H1 (cell line): Measurements from ENCODE around the gene MRM2. TPM values are rescaled to one million over a fixed set of nuclear protein-coding genes. Genes with fewer than 3 reads are reported as not detected.

ENCODE experiments used
- ATF3 ChIP-seq: IDR thresholded peaks from 2 replicates; pipeline ENCODE4 v1.6.1; 2011; ENCODE audit warnings: low read depth, mild to moderate bottlenecking, low read length; ENCODE audit not compliant: insufficient read depth
- CBX8 ChIP-seq: fragments of 300-800, 300-1000 bp; sonication (generic); IDR thresholded peaks from 2 replicates; pipeline ENCODE4 v1.7.1; 2016; ENCODE audit warnings: low read depth, low read length, borderline replicate concordance
- CEBPB ChIP-seq: IDR thresholded peaks from 2 replicates; pipeline ENCODE4 v1.6.1; 2012; ENCODE audit warnings: low read depth, low read length
- CREB1 ChIP-seq: IDR thresholded peaks from 2 replicates; pipeline ENCODE4 v1.6.1; 2012; ENCODE audit warnings: inconsistent platforms
- CTBP2 ChIP-seq: IDR thresholded peaks from 2 replicates; pipeline ENCODE4 v1.7.0; 2011; ENCODE audit warnings: borderline replicate concordance, mild to moderate bottlenecking, moderate library complexity, mixed read lengths, low read length; ENCODE audit not compliant: insufficient read depth, insufficient read length
- EZH2 ChIP-seq: fragments of 200-600 bp; sonication (generic); IDR thresholded peaks from 2 replicates; pipeline ENCODE4 v1.7.1; 2012; ENCODE audit warnings: low read depth, mild to moderate bottlenecking, moderate library complexity, low read length, inconsistent platforms; ENCODE audit not compliant: severe bottlenecking
- FOSL1 ChIP-seq: IDR thresholded peaks from 2 replicates; pipeline ENCODE4 v1.6.1; 2011; ENCODE audit warnings: mild to moderate bottlenecking, low read depth, low read length, moderate library complexity; ENCODE audit not compliant: insufficient read depth
- GTF2F1 ChIP-seq: IDR thresholded peaks from 2 replicates; pipeline ENCODE4 v1.6.1; 2012; ENCODE audit warnings: low read depth, low read length, improper control_type of control experiment, borderline replicate concordance
- KDM4A ChIP-seq: IDR thresholded peaks from one replicate; pipeline ENCODE4 v1.7.1; 2012; ENCODE audit warnings: low read depth, mild to moderate bottlenecking, moderate library complexity, low read length, inconsistent platforms; ENCODE audit not compliant: severe bottlenecking
- MAFK ChIP-seq: IDR thresholded peaks from 2 replicates; pipeline ENCODE4 v1.6.1; 2012; ENCODE audit warnings: low read depth, mild to moderate bottlenecking, improper control_type of control experiment, low read length
- NRF1 ChIP-seq: IDR thresholded peaks from 2 replicates; pipeline ENCODE4 v1.6.1; 2011; ENCODE audit warnings: mild to moderate bottlenecking, low read depth, low read length, improper control_type of control experiment
- POLR2AphosphoS5 ChIP-seq: IDR thresholded peaks from 2 replicates; pipeline ENCODE4 v1.6.1; 2011; ENCODE audit warnings: low read depth, low read length
- RAD21 ChIP-seq, 2 experiments: IDR thresholded peaks in 1 of 2; conservative IDR thresholded peaks in 1 of 2; 2 replicates each; pipeline ENCODE4 v1.6.1; 2011; ENCODE audit warnings: low read depth in 2 of 2, low read length in 2 of 2, improper control_type of control experiment in 1 of 2, inconsistent platforms in 1 of 2, mild to moderate bottlenecking in 1 of 2, moderate library complexity in 1 of 2
- SAP30 ChIP-seq: fragments of 300-600 bp; sonication (generic); IDR thresholded peaks from 2 replicates; pipeline ENCODE4 v1.7.1; 2012; ENCODE audit warnings: low read length, moderate library complexity, mild to moderate bottlenecking, inconsistent platforms; ENCODE audit not compliant: insufficient read depth, insufficient replicate concordance
- SP1 ChIP-seq: IDR thresholded peaks from 2 replicates; pipeline ENCODE4 v1.6.1; 2011; ENCODE audit warnings: low read depth, low read length
- SP4 ChIP-seq: IDR thresholded peaks from 2 replicates; pipeline ENCODE4 v1.6.1; 2012; ENCODE audit warnings: low read length, inconsistent platforms
- SUZ12 ChIP-seq: fragments of 200-600 bp; sonication (generic); IDR thresholded peaks from 2 replicates; pipeline ENCODE4 v1.6.1; 2012; ENCODE audit warnings: mild to moderate bottlenecking, inconsistent platforms, low read length, moderate library complexity, mixed read lengths
- TAF7 ChIP-seq: optimal IDR thresholded peaks from 2 replicates; pipeline ENCODE3; 2011; ENCODE audit warnings: low read depth, mild to moderate bottlenecking, inconsistent platforms, low read length, moderate library complexity, borderline replicate concordance
- TEAD4 ChIP-seq: IDR thresholded peaks from 2 replicates; pipeline ENCODE4 v1.6.1; 2012; ENCODE audit warnings: low read depth, low read length, inconsistent platforms, mixed read lengths
- YY1 ChIP-seq: IDR thresholded peaks from 2 replicates; pipeline ENCODE4 v1.6.1; 2011; ENCODE audit warnings: low read depth, mild to moderate bottlenecking, low read length
- polyA plus RNA-seq, 7 experiments: library from polyadenylated mRNA; depleted of rRNA in 3 of 7; stranded (reverse) in 5 of 7; unstranded in 2 of 7; fragments of >200 nt in 5 of 7; fragments of 200-250 nt in 2 of 7; gene quantifications; 1 replicate in 5 of 7; 2 replicates in 1 of 7; 4 replicates in 1 of 7; pipeline versions ENCODE4 v1.2.1 to v1.2.3, GENCODE V29; 2011 to 2013; ENCODE audit warnings: missing spikeins in 2 of 7, mixed read lengths in 2 of 7
- total RNA-seq: library from RNA; stranded (reverse); fragmentation: NEBNext Ultra II Directional; extraction: Animal tissue kit (Norgen Biotek cat#: 25700); gene quantifications from 2 replicates; pipeline ENCODE4 v1.2.1, GENCODE V29; 2021
- TF ChIP-seq, protein P1 (sequence below): IDR thresholded peaks from 2 replicates; pipeline ENCODE4 v1.6.1; 2012; ENCODE audit warnings: low read length, inconsistent platforms

Gene MRM2
- total and polyA plus RNA-seq, 2 of the 8 experiments (the other 6 are each of a cell fraction or from before 2014, with no cell fraction given), result 17.2 to 38.6 TPM

DNA sequence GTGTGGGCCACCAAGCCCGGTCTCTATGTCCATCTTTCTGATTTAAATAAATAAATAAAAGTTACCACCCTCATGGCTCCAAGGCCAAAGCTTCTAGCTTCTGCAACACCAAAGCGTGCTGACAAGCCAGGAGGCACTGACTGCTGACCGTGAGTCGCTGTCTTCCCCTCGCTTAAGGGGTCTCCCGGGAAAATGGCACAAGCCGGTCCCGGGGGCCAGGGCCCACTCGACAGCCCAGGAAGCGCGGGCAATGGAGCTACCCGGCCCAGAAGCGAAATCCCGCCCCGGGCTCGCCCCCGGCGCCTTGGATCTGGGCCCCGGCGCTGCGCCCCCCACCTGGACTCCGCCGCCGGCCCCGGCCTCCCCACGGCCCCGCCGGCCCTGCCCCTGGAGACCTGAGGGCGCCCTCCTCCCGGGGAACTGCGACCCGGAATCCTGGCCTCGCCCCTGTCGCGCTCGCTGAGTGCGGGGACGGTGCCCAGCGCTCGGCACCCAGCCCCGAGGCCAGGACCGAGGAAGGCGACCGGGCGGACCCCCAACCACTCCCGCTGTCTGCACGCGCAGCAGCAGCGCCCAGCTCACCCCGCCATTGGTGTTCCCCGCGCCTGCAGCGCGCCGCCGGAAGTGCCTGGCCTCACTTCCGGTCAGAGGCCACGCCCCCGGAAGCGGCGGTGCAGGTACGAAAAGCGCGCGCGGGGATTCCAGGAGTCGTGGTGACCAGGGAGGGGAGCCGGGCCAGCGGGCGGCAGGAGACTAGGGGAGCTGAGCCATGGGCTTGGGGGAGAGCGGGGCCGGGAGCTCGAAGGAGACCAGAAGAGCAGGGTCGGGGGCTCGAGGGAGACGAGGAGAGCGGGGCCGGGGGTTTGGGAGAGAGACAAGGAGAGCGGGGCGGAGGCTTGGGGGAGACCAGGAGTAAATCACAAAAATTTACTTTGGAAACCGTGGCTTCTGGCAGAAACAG is at the start of gene MRM2, which contains the start of gene NUDT1 (continued):
- TF ChIP-seq EZH2, result no peak
- no peak for TF ChIP-seq NRF1
- TF ChIP-seq TAF7, result peak; percentile 72
- TF ChIP-seq, protein P1, sequence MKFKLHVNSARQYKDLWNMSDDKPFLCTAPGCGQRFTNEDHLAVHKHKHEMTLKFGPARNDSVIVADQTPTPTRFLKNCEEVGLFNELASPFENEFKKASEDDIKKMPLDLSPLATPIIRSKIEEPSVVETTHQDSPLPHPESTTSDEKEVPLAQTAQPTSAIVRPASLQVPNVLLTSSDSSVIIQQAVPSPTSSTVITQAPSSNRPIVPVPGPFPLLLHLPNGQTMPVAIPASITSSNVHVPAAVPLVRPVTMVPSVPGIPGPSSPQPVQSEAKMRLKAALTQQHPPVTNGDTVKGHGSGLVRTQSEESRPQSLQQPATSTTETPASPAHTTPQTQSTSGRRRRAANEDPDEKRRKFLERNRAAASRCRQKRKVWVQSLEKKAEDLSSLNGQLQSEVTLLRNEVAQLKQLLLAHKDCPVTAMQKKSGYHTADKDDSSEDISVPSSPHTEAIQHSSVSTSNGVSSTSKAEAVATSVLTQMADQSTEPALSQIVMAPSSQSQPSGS, result 0 out of 2 replicates have a peak, but pooled peaks have one; percentile 37
- TF ChIP-seq KDM4A, result peak; percentile 65
- no peak for TF ChIP-seq SUZ12
- TF ChIP-seq SP1, result peak; percentile 12; the same call in 1 of the 2 replicates
- TF ChIP-seq RAD21 (IDR thresholded peaks at IDR 0.05 in 1 of 2, conservative IDR thresholded peaks at IDR 0.05 in 1 of 2; ENCODE audit: low read depth in 2 of 2, low read length in 2 of 2), result no peak
- TF ChIP-seq CEBPB, result no peak
- no peak for TF ChIP-seq CREB1
- no peak for TF ChIP-seq CTBP2
- no peak for TF ChIP-seq SP4
- TF ChIP-seq CBX8, result no peak
- TF ChIP-seq POLR2AphosphoS5, result peak; percentile 74; the same call in 1 of the 2 replicates
- no peak for TF ChIP-seq FOSL1
- peak; percentile 90 for TF ChIP-seq YY1
- no peak for TF ChIP-seq ATF3
- TF ChIP-seq GTF2F1, result no peak
- TF ChIP-seq MAFK, result no peak
- TF ChIP-seq SAP30, result no peak
- no peak for TF ChIP-seq TEAD4
